GM18861 (cell line): ENCODE data around the gene PABPC1L2B.
"Not testable (repeated sequence)": the region's sequence is repeated elsewhere in the genome, so short reads cannot be mapped to it uniquely, and the experiment has no call there.

ENCODE experiments used
- ATAC-seq: cut with Tn5 transposase; IDR thresholded peaks from one replicate; pipeline ENCODE4 v1.9.1; 2021; ENCODE audit not compliant: unreplicated experiment

Gene PABPC1L2B

DNA sequence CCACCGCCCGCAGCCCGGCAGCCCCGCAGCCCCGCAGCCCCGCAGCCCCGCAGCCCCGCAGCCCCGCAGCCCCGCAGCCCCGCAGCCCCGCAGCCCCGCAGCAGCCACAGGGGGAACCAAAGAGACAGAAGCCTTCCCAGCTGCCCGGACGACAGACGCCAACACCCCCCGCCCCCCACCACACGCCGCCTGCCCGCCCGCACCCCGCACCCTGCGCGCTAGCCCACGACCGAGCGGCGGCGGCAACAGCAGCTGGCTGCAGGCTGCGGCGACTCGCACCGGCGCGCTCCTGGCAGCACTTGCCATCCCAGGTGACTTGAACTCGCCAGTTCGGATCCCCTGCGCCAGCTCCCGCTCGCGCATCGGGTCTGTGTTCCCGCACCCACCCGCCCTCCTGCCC lies at the start of gene PABPC1L2B:
Gene PABPC1L2B (plus strand): TSS at position 207 of the 400 bp plus-strand sequence. CDS start 704 bp downstream, outside the sequence.
- not testable (repeated sequence) for ATAC-seq

DNA sequence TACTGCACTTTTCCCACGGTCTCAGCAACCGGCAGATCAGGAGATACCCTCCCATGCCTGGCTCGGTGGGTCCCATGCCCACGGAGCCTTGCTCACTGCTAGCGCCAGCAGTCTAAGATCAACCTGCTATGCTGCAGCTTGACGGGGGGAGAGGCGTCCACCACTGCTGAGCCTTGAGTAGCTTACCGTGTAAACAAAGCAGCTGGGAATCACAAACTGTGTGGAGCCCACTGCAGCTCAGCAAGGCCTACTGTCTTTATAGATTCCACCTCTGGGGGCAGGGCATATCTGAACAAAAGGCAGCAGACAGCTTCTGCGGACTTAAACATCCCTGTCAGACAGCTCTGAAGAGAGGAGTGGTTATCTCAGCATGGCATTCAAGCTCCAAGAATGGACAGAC lies 42.8 kb upstream of the PABPC1L2B start:
- not testable (repeated sequence) for ATAC-seq

DNA sequence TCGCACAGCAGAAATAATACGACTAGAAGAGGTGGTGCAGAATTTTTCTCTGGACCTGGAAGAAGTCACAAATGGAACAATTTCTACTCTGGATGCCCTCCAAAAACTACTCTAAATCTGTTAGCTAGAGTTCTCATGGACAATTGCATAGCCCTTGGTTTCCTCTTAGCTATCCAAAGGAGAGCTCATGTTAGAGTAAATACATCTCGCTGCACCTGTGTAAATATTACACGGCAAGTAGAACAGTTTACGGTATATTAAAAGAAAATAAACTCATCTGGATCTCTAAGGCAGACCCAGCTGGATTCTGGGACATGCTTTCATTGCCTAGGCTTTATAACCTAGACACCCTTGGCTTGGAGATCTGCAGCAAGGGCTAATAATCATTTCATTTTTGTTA lies 30.9 kb upstream of the PABPC1L2B start:
- ATAC-seq: not testable (repeated sequence)

DNA sequence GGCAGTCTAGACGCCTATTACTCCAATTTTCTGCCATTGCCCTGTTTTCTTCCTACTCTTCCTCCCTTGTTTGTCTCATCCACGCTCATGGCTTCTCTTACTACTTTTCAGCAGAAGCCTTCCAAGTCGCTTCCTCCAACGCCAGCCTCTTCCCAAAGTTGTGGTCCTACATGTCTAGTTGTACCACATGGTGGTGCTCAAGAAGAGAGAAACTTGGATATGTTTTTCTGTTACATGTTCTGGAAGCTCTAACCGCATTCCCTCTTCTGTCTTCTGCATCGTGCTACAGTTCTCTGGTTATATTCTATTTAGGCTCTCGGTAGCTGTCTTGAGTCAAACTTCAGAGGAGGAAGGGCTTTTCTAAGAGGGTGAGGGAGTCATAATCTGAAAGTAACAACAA lies 27.9 kb upstream of the PABPC1L2B start:
- not testable (repeated sequence) for ATAC-seq

DNA sequence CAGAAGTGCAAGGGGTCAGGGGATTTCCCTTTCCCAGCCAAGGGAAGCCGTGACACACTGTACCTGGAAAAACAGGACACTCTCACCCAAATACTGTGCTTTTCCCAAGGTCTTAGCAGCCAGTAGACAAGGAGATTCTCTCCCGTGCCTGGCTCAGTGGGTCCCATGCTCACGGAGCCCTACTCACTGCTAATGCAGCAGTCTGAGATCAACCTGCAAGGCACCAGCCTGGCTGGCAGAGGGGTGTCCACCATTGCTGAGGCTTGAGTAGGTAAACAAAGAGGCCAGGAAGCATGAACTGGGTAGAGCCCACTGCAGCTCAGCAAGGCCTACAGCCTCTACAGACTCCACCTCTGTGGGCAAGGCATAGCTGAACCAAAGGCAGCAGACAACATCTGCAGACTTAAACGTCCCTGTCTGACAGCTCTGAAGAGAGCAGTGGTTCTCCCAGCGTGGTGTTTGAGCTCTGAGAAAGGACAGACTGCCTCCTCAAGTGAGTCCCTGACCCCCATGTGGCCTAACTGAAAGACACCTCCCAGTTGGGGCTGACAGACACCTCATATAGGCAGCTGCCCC lies 21.8 kb upstream of the PABPC1L2B start:
- not testable (repeated sequence) for ATAC-seq

DNA sequence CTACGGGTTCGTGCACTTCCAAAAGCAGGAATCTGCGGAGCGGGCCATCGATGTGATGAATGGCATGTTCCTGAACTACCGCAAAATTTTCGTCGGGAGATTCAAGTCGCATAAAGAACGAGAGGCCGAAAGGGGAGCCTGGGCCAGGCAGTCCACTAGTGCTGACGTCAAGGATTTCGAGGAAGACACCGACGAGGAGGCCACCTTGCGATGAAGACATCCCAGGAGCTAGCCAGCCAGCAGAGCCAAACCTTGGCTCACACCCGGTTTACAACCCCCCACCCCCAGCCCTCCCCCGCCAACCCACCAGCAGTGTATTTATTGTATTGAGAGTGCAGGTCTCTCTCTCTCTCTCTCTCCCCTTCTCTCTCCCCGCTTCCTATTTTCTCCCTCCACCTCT lies 1.3 kb downstream of the PABPC1L2B start:
- ATAC-seq: not testable (repeated sequence)

DNA sequence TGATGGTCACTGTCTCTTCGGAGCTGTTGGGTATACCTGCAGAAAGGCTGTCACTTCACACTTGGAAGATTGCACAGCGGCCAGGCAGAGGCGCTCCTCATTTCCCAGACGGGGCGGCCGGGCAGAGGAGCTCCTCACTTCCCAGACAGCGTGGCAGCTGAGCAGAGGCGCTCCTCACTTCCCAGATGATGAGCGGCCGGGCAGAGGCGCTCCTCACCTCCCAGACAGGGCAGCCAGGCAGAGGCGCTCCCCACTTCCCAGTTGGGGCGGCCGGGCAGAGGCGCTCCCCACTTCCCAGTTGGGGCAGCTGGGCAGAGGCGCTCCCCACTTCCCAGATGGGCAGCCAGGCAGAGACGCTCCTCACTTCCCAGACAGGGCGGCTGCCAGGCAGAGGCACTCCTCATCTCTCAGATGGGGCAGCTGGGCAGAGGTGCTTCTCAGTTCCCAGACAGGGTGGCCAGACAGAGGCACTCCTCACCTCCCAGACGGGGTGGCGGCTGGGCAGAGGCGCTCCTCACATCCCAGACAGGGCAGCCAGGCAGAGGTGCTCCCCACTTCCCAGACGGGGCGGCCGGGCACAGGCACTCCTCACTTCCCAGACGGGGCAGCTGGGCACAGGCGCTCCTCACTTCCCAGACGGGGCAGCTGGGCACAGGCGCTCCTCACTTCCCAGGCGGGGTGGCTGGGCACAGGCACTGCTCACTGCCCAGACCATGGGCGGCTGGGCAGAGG lies 18.8 kb downstream of the PABPC1L2B start:
- no peak for ATAC-seq

DNA sequence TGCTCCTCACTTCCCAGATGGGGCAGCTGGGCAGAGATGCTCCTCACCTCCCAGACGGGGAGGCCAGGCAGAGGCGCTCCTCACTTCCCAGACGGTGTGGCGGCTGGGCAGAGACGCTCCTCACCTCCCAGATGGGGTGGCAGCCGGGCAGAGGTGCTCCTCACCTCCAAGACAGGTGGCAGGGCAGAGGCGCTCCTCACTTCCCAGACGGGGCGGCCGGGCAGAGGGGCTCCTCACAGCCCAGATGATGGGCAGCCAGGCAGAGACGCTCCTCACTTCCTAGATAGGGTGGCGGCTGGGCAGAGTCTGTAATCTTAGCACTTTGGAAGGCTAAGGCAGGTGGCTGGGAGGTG lies 19.3 kb downstream of the PABPC1L2B start:
- not testable (repeated sequence) for ATAC-seq

DNA sequence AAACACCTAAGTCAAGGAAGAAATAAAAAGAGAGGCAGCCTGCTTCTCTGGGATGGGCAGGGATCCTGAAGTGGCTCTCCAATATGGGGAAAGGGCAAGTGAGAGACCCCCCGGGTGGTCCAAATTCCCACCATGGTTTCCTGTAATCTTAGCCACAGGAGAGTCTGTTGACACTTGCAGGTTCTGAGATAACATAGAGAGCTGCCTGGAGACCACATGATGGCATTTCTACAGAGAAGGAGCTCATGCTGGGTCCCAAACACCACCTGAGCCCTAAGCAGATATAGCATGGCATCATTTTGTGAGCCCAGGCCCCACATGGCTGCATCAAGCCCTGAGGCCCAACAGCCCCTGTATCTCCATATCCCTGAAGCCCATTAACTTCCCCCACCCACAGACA lies 26.1 kb downstream of the PABPC1L2B start:
- ATAC-seq: no peak
